Tibial nerve (tissue), 3 donors: ENCODE results near the gene BCL6.

ENCODE experiments used
- CTCF ChIP-seq, 5 experiments: fragments of 200-600 bp in 3 of 5; fragments of 450-650 bp in 2 of 5; sonication (generic) in 3 of 5; IDR thresholded peaks; one replicate each; pipeline ENCODE4 v1.5.1; 2016 to 2019; ENCODE audit warnings: antibody characterized with exemption in 5 of 5, mild to moderate bottlenecking in 3 of 5, moderate library complexity in 2 of 5
- POLR2A ChIP-seq, 2 donors: fragments of 450-650 bp; IDR thresholded peaks; one replicate each; pipeline ENCODE4 v1.6.1; 2017; ENCODE audit warnings: antibody characterized with exemption in 2 of 2, mild to moderate bottlenecking in 2 of 2, moderate library complexity in 2 of 2

- TF ChIP-seq POLR2A (IDR thresholded peaks at IDR 0.05) (no peak), CTCF (IDR thresholded peaks at IDR 0.05) (no peak)
Measured at GRCh38 chr3:187773233-187774184, 28.2 kb upstream of the BCL6 start.
